GM13976 (cell line): ENCODE data around the gene EEF2.

ENCODE experiments used
- DNase-seq: peaks from one replicate; pipeline ENCODE4 v3.0.0; 2012; ENCODE audit warnings: low spot score
- in situ Hi-C: fragments of 300-500 bp; cut with MboI; formaldehyde crosslinking; loops from one replicate; pipeline ENCODE4 v1.12.0; 2022; ENCODE audit warnings: low sequenced_read_pairs, mixed read lengths, inconsistent platforms; ENCODE audit not compliant: unreplicated experiment
- TF ChIP-seq, protein P1 (sequence below): IDR thresholded peaks from 2 replicates; pipeline ENCODE4 v1.5.1; 2012; ENCODE audit warnings: borderline replicate concordance, mild to moderate bottlenecking; ENCODE audit not compliant: insufficient read depth; ENCODE audit errors: extremely low read depth, missing control alignments, control extremely low read depth

EEF2 gene

GRCh38 chr19:4019578-4019977 lies 34.3 kb upstream of the EEF2 start:
- no peak for DNase-seq
- TF ChIP-seq, protein P1, sequence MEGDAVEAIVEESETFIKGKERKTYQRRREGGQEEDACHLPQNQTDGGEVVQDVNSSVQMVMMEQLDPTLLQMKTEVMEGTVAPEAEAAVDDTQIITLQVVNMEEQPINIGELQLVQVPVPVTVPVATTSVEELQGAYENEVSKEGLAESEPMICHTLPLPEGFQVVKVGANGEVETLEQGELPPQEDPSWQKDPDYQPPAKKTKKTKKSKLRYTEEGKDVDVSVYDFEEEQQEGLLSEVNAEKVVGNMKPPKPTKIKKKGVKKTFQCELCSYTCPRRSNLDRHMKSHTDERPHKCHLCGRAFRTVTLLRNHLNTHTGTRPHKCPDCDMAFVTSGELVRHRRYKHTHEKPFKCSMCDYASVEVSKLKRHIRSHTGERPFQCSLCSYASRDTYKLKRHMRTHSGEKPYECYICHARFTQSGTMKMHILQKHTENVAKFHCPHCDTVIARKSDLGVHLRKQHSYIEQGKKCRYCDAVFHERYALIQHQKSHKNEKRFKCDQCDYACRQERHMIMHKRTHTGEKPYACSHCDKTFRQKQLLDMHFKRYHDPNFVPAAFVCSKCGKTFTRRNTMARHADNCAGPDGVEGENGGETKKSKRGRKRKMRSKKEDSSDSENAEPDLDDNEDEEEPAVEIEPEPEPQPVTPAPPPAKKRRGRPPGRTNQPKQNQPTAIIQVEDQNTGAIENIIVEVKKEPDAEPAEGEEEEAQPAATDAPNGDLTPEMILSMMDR: no peak
- in situ Hi-C loops: no loop called here

- in situ Hi-C loops: no loop called here
- TF ChIP-seq, protein P1: no peak
- no peak for DNase-seq
Measured at GRCh38 chr19:4018775-4019504, 33.7 kb upstream of the EEF2 start.

DNA sequence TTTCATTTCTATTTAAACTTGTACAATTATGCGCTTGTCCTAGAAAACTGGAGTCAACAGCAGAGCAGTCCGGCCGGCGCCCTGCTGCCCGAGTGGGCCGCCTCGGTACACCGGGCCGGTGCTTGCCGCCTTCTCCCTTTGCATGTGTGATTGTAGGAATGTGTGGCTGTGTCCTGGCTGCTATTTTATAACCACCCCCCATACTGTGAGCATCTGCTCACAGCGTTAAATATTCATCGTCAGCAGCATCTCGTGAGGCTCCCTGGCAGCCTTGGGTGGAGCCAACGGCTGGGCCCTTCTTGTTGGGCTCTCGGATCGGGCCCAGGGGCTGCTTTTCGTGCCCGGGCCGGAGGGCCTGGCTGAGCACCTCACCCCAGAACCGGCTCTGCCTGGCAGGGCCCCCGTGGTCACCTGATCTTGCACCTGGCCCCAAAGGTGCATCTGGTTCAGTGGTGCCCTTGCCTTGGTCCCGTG lies 32.9 kb upstream of the EEF2 start:
- TF ChIP-seq, protein P1: no peak
- no peak for DNase-seq
- in situ Hi-C loops: no loop called here

DNA sequence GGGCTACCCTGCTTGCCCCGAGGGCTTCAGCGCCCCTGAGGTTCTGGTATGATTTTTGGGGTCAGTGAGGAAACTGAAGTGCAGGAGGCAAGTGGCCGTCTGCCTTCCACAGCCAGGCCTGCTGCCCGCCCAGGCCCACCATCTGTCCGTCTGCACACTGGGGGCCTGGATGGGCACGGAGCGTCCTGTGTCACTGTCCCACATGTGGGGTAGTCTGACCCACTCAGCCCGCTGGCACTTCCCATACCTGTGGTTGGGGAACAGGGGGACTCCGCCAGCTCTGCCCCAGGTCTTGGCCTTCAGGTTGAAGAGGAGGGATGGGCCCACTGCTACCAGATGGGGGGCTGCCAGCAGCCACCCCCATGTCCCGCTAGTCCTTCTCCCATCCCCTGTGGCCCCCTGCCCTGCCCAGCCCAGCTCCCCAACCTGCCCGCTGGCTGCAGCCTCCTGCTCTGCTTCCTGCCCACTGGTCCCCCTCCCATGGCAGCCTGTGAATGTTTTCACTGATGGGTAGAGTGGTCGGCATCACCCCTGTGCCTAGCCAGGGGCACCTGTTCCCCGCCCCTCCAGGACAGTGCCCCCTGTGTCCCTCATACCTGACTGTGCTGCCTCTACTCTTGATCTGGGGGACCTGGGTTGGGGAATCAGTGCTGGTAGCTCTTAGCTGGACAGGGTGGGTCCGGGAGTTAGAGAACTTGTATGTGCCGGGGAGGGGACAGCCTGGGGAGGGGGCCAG lies 31.8 kb upstream of the EEF2 start:
- TF ChIP-seq, protein P1: no peak
- DNase-seq: no peak
- in situ Hi-C loops: no loop called here

GRCh38 chr19:4016486-4016885 lies 31.2 kb upstream of the EEF2 start:
- TF ChIP-seq, protein P1: no peak
- in situ Hi-C loops: no loop called here
- DNase-seq: no peak

DNA sequence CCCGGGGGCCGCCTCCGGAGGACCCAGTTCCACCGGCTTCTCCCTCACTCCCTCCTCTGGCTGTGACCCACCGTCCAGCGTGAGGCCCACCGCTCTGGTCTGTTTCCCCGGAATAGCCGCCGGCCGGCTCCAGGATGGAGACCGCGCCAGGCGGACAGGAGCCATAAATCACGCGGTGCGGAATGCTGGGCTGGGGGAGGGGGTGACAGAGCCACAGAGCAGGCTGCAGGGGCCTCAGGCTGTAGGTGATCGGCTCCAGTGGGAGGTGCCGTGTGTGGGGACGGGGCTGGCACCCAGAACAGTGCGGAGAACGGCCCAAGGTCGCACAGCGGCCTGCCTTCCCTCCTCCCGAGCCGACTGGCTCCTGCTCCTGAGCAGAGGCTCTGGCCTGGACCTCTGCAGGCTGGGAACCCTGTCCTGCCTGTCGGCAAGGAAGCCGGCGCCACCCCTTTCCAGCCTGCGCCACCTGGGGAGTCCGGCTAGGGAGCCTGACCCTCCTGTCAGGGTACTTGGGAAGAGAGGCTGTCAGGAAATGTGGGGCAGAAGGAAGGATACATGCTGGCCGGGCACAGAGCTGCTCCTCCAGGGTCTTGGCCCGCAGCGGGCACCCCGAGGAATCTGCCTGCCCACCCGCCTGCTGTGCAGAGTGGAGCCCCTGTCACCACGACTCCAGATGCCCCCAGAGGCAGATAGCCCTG lies 30.6 kb upstream of the EEF2 start:
- in situ Hi-C loops: no loop called here
- no peak for DNase-seq

More for the DNA sequence above, 30.6 kb upstream of the EEF2 start:
- TF ChIP-seq, protein P1: no peak
